ENCODE results near the gene EPB41L4B.
A peak's percentile ranks its signal among the peaks of the same experiment; 100 is the strongest.
"Not testable (repeated sequence)": the region's sequence is repeated elsewhere in the genome, so short reads cannot be mapped to it uniquely, and the experiment has no call there.

The EPB41L4B gene

GRCh38 chr9:109244179-109245132 is 76.4 kb downstream of the EPB41L4B start:
- peak; percentile 76 for ATAC-seq
- peak; percentile 76 for DNase-seq

- DNase-seq (no peak), ATAC-seq (no peak)
These were observed 78.1 kb downstream of the EPB41L4B start for GRCh38 chr9:109242741-109243140.

- ATAC-seq (no peak), DNase-seq (no peak)
These were observed 78.8 kb downstream of the EPB41L4B start for GRCh38 chr9:109242014-109242413.

- DNase-seq, result no peak
- no peak for ATAC-seq
These were observed 79.7 kb downstream of the EPB41L4B start for GRCh38 chr9:109241207-109241606.

GRCh38 chr9:109239240-109239639 is 81.6 kb downstream of the EPB41L4B start:
- ATAC-seq (no peak), DNase-seq (no peak)

- DNase-seq (no peak), ATAC-seq (no peak)
These were observed 82.2 kb downstream of the EPB41L4B start for GRCh38 chr9:109238655-109239054.

GRCh38 chr9:109238125-109238524 is 82.7 kb downstream of the EPB41L4B start:
- no peak for DNase-seq

GRCh38 chr9:109232449-109233237 is 88.2 kb downstream of the EPB41L4B start:
- no peak for ATAC-seq
- DNase-seq, result no peak

More at GRCh38 chr9:109238125-109238524, 82.7 kb downstream of the EPB41L4B start:
- no peak for ATAC-seq

GRCh38 chr9:109231593-109231992 is 89.3 kb downstream of the EPB41L4B start:
- DNase-seq, result no peak
- no peak for ATAC-seq

GRCh38 chr9:109230277-109230676 is 90.6 kb downstream of the EPB41L4B start:
- no peak for ATAC-seq

GRCh38 chr9:109229682-109230081 is 91.2 kb downstream of the EPB41L4B start:
- no peak for ATAC-seq
- DNase-seq, result no peak

More at GRCh38 chr9:109230277-109230676, 90.6 kb downstream of the EPB41L4B start:
- DNase-seq, result no peak

- no peak for DNase-seq
- no peak for ATAC-seq
These were observed 92.7 kb downstream of the EPB41L4B start for GRCh38 chr9:109228093-109228642.

- no peak for DNase-seq
- ATAC-seq, result no peak
These were observed 95.2 kb downstream of the EPB41L4B start for GRCh38 chr9:109225629-109226028.

- DNase-seq (no peak), ATAC-seq (no peak)
These were observed 96.1 kb downstream of the EPB41L4B start for GRCh38 chr9:109224751-109225150.

- not testable (repeated sequence) for ATAC-seq, DNase-seq
These were observed 102.6 kb downstream of the EPB41L4B start for GRCh38 chr9:109218242-109218641.

GRCh38 chr9:109214414-109214813 is 106.4 kb downstream of the EPB41L4B start:
- DNase-seq (no peak), ATAC-seq (no peak)

GRCh38 chr9:109213285-109214121 is 107.4 kb downstream of the EPB41L4B start:
- ATAC-seq, result no peak
- DNase-seq, result no peak

- DNase-seq (no peak), ATAC-seq (no peak)
These were observed 108.1 kb downstream of the EPB41L4B start for GRCh38 chr9:109212768-109213167.

GRCh38 chr9:109206670-109207069 is 114.2 kb downstream of the EPB41L4B start:
- ATAC-seq (no peak), DNase-seq (peak; percentile 8)

GRCh38 chr9:109205526-109205925 is 115.3 kb downstream of the EPB41L4B start:
- ATAC-seq, result no peak

GRCh38 chr9:109203761-109204360 is 117.0 kb downstream of the EPB41L4B start:
- ATAC-seq, result no peak

More at GRCh38 chr9:109205526-109205925, 115.3 kb downstream of the EPB41L4B start:
- no peak for DNase-seq

More at GRCh38 chr9:109203761-109204360, 117.0 kb downstream of the EPB41L4B start:
- no peak for DNase-seq

Measured in stimulated activated naive CD8-positive, alpha-beta T cell treated with anti-CD3 and anti-CD28 coated beads, Interleukin-15, Interleukin-2, amounts not matched to agents 100 U/mL and 50 U/mL, for 24 hours (primary cell).